Fibroblast of lung (primary cell): Measurements from ENCODE around the gene TSLP. TPM values are rescaled to one million over a fixed set of nuclear protein-coding genes. Genes with fewer than 3 reads are reported as not detected.

Experiments
- DNase-seq, 2 donors: peaks; one replicate each; pipeline versions ENCODE4 v3.0.0 to v3.0.0-alpha.2; 2010; ENCODE audit warnings: low read depth in 2 of 2
- H2AFZ ChIP-seq: 2 replicates; pipeline ENCODE4 v1.5.1; 2012; ENCODE audit warnings: low read length, control low read depth, inconsistent platforms
- H3K27ac ChIP-seq: 2 replicates; pipeline ENCODE4 v1.5.1; 2011; ENCODE audit warnings: low read length, control low read depth; ENCODE audit not compliant: insufficient read depth
- H3K27me3 ChIP-seq: 2 replicates; pipeline ENCODE4 v1.5.1; 2011; ENCODE audit warnings: mild to moderate bottlenecking, low read length; ENCODE audit not compliant: control insufficient read depth, insufficient read depth
- H3K36me3 ChIP-seq: 2 replicates; pipeline ENCODE4 v1.5.1; 2011; ENCODE audit warnings: low read length; ENCODE audit not compliant: control insufficient read depth, insufficient read depth
- H3K4me1 ChIP-seq: 2 replicates; pipeline ENCODE4 v1.5.1; 2011; ENCODE audit warnings: low read length; ENCODE audit not compliant: control insufficient read depth, insufficient read depth; ENCODE audit errors: extremely low read depth
- H3K4me2 ChIP-seq: 2 replicates; pipeline ENCODE4 v1.5.1; 2011; ENCODE audit warnings: low read length, control low read depth; ENCODE audit not compliant: insufficient read depth; ENCODE audit errors: extremely low read depth
- H3K4me3 ChIP-seq, 4 experiments: fragments of 200-600 bp in 1 of 4; sonication (generic) in 1 of 4; replicated peaks in 1 of 4; 2 replicates each; pipeline ENCODE4 v1.5.1; 2011 to 2016; ENCODE audit warnings: low read length in 4 of 4, low read depth in 3 of 4, mild to moderate bottlenecking in 3 of 4, control low read depth in 2 of 4, inconsistent platforms in 1 of 4, mixed read lengths in 1 of 4; ENCODE audit not compliant: insufficient read depth in 1 of 4; ENCODE audit errors: control extremely low read depth in 1 of 4
- H3K79me2 ChIP-seq: 2 replicates; pipeline ENCODE4 v1.5.1; 2012; ENCODE audit warnings: mild to moderate bottlenecking, low read length, inconsistent platforms; ENCODE audit not compliant: control insufficient read depth, insufficient read depth
- H3K9ac ChIP-seq: 2 replicates; pipeline ENCODE4 v1.5.1; 2011; ENCODE audit warnings: mild to moderate bottlenecking, low read length, control low read depth; ENCODE audit not compliant: insufficient read depth
- H3K9me3 ChIP-seq: 2 replicates; pipeline ENCODE4 v1.5.1; 2012; ENCODE audit warnings: low read depth, low read length; ENCODE audit not compliant: control insufficient read depth, insufficient read depth
- H4K20me1 ChIP-seq: 2 replicates; pipeline ENCODE4 v1.5.1; 2011; ENCODE audit warnings: low read length; ENCODE audit not compliant: control insufficient read depth, insufficient read depth; ENCODE audit errors: extremely low read depth
- EZH2 ChIP-seq: IDR thresholded peaks from 2 replicates; pipeline ENCODE4 v1.5.1; 2012; ENCODE audit warnings: low read length, control low read depth, mild to moderate bottlenecking; ENCODE audit errors: missing control alignments
- polyA plus RNA-seq, 2 donors: library from polyadenylated mRNA; depleted of rRNA in 1 of 2; stranded (reverse) in 1 of 2; unstranded in 1 of 2; fragments of >200 nt; gene quantifications; 2 replicates each; pipeline ENCODE4 v1.2.1, GENCODE V29; 2011 to 2012; ENCODE audit warnings: missing spikeins in 1 of 2
- total RNA-seq: library from RNA; depleted of rRNA; stranded (reverse); fragments of >200 nt; gene quantifications from 2 replicates; pipeline ENCODE4 v1.2.1, GENCODE V29; 2014
- TF ChIP-seq, protein P1 (sequence below), 2 donors: IDR thresholded peaks in 1 of 2; conservative IDR thresholded peaks in 1 of 2; 1 replicate in 1 of 2; 2 replicates in 1 of 2; pipeline ENCODE4 v1.5.1; 2011 to 2012; ENCODE audit warnings: low read length in 2 of 2, control low read depth in 1 of 2, inconsistent platforms in 1 of 2, low read depth in 1 of 2, mild to moderate bottlenecking in 1 of 2

TSLP gene
- total and polyA plus RNA-seq, 2 donors (not counting 1 experiment from before 2014, with no cell fraction given) = 4.6 to 18.7 TPM

DNA sequence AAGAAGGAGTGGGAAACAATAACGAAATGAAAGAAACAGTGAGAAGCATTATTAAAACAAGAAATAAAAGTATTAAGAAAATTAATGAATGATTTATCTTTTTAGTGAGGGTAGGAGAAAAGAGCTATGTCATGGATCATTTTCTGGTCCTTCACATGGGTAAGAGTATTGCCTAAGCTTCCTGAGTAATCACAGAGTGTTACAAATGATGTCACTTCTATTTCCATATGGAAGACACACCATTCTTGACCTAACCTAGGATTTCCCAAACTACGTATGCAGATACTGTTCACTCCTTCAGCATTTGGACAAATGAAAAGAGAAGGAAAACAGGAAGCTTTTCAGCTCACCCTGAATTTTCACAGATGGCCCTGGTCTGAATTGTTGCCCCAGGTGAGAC is 3.3 kb upstream of the TSLP start:
- Histone ChIP-seq H3K9me3 (no peaks in the 10 kb centered on the region), H3K4me2 (no peak overlapping the region), H3K4me3 (no peak overlapping the region), H4K20me1 (no peaks in the 10 kb centered on the region), H3K36me3 (no peaks in the 10 kb centered on the region), H3K79me2 (no peaks in the 10 kb centered on the region), H3K9ac (no peak overlapping the region), H3K4me1 (peaks cover 8% of the 10 kb centered on the region), H3K27me3 (no peaks in the 10 kb centered on the region), H2AFZ (no peak overlapping the region), H3K27ac (no peak overlapping the region)
- TF ChIP-seq, protein P1, sequence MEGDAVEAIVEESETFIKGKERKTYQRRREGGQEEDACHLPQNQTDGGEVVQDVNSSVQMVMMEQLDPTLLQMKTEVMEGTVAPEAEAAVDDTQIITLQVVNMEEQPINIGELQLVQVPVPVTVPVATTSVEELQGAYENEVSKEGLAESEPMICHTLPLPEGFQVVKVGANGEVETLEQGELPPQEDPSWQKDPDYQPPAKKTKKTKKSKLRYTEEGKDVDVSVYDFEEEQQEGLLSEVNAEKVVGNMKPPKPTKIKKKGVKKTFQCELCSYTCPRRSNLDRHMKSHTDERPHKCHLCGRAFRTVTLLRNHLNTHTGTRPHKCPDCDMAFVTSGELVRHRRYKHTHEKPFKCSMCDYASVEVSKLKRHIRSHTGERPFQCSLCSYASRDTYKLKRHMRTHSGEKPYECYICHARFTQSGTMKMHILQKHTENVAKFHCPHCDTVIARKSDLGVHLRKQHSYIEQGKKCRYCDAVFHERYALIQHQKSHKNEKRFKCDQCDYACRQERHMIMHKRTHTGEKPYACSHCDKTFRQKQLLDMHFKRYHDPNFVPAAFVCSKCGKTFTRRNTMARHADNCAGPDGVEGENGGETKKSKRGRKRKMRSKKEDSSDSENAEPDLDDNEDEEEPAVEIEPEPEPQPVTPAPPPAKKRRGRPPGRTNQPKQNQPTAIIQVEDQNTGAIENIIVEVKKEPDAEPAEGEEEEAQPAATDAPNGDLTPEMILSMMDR (conservative IDR thresholded peaks at IDR 0.05 in 1 of 2, IDR thresholded peaks at IDR 0.05 in 1 of 2; ENCODE audit: low read depth in 1 of 2, low read length in 2 of 2) = no peak
- TF ChIP-seq EZH2 = no peak
- peak in 1 of 2 donors; percentile 70 for DNase-seq

DNA sequence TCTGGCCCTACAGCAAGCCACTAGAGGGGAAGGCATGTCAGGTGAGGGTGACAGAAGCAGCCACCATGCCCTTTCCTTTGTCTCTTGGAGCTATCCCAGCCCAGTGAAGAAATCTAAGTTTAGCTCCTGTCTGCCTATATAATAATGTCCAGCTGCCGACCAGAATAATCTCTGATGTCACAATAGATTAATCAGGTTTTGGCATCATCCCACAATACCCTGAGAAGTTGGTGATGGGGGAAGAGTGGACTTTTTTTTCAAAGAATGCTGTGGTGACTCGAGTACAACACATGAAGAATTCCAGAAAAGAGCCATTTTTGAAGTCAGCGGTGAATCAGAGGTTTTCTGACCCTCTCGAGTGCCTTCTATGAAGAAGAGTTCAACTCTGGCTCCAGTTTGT is 1.7 kb upstream of the TSLP start:
- no peak overlapping the region for H3K9ac ChIP-seq
- DNase-seq = peak; percentile 73 to 86
- no peaks in the 10 kb centered on the region for H3K27me3 ChIP-seq
- H3K4me3 ChIP-seq = no peak overlapping the region
- H3K4me1 ChIP-seq = peaks cover 13% of the 10 kb centered on the region
- peak overlapping the region; percentile 28 for H2AFZ ChIP-seq
- TF ChIP-seq, protein P1 (conservative IDR thresholded peaks at IDR 0.05 in 1 of 2, IDR thresholded peaks at IDR 0.05 in 1 of 2; ENCODE audit: low read depth in 1 of 2, low read length in 2 of 2) = no peak
- TF ChIP-seq EZH2 = no peak
- H3K36me3 ChIP-seq = no peaks in the 10 kb centered on the region
- peaks cover 7% of the 10 kb centered on the region for H3K79me2 ChIP-seq
- no peaks in the 10 kb centered on the region for H4K20me1 ChIP-seq
- no peak overlapping the region for H3K4me2 ChIP-seq
- no peaks in the 10 kb centered on the region for H3K9me3 ChIP-seq
- H3K27ac ChIP-seq = peak overlapping the region; percentile 10

DNA sequence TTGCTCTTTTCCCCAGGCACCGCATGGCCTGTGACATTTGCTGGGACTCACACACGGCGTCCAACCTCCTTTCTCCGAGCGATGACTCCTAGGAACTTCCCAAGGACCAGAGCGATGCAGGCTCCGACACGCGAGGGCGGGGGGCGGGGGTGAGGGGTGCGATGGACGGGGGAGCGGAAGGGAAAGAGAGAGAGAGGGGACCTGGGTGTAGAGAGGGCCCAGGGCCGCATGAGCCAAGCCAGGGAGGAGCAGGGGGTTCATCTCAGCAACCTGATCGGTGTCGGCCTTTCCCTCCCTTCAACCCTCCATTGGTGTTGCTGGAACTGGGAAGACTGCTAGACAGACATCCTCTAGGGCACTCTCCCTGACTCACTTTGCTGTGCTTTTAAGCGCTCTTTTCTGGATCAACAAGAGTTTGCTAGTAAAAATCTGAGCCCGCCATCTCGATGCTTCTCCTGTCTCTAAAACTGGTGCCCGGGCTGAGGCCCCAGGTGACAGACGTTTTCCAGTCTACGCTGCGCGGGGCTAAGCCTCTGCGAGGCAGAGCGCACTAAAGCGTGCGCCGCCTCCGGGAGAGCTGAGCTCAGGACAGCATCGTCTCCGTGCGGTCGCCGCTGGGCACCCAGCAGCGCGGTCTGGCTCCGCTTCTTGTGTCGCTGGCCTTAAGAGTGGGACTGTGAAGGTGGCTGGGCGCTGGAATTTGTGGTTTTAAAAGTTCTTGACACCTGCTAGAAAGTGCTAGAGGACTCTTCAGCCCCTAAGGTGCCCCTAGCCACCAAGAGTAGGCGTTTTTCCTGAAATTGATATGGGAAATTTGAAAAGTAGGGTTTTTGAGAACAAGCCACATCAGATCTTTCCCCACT is 1.0 kb upstream of the TSLP start:
- TF ChIP-seq, protein P1 (conservative IDR thresholded peaks at IDR 0.05 in 1 of 2, IDR thresholded peaks at IDR 0.05 in 1 of 2; ENCODE audit: low read depth in 1 of 2, low read length in 2 of 2) = peak in 1 of 2 donors; percentile 24
- no peak for TF ChIP-seq EZH2
- H3K9ac ChIP-seq = no peak overlapping the region
- H3K4me3 ChIP-seq = peak overlapping the region in 1 of 4 experiments; percentile 30
- H3K79me2 ChIP-seq = peaks cover 8% of the 10 kb centered on the region
- no peaks in the 10 kb centered on the region for H3K9me3 ChIP-seq
- H3K27me3 ChIP-seq = no peaks in the 10 kb centered on the region
- DNase-seq = peak in 1 of 2 donors; percentile 41
- H3K4me1 ChIP-seq = peaks cover 14% of the 10 kb centered on the region
- no peaks in the 10 kb centered on the region for H3K36me3 ChIP-seq
- no peak overlapping the region for H3K4me2 ChIP-seq
- no peaks in the 10 kb centered on the region for H4K20me1 ChIP-seq
- H2AFZ ChIP-seq = no peak overlapping the region
- H3K27ac ChIP-seq = peak overlapping the region; percentile 10
